H9 (cell line): Measurements from ENCODE around the gene PARVB. TPM values are rescaled to one million over a fixed set of nuclear protein-coding genes. Genes with fewer than 3 reads are reported as not detected.

Source experiments
- DNase-seq: peaks from one replicate; pipeline ENCODE4 v3.0.0-alpha.2; 2017
- H2AFZ ChIP-seq: one replicate; pipeline ENCODE4 v1.6.1; 2013; ENCODE audit warnings: mild to moderate bottlenecking, low read length, control low read depth, moderate library complexity
- H2AK5ac ChIP-seq: 2 replicates; pipeline ENCODE4 v1.6.1; 2013; ENCODE audit warnings: low read length, control low read depth, mixed read lengths; ENCODE audit not compliant: insufficient read length
- H2BK120ac ChIP-seq: one replicate; pipeline ENCODE4 v1.6.1; 2013; ENCODE audit warnings: low read depth, mild to moderate bottlenecking, low read length, control low read depth, inconsistent platforms; ENCODE audit not compliant: poor library complexity, severe bottlenecking
- H2BK12ac ChIP-seq: 2 replicates; pipeline ENCODE4 v1.6.1; 2013; ENCODE audit warnings: low read length, control low read depth, mixed read lengths, low read depth; ENCODE audit not compliant: insufficient read length
- H2BK15ac ChIP-seq: 2 replicates; pipeline ENCODE4 v1.6.1; 2013; ENCODE audit warnings: low read depth, low read length, control low read depth
- H2BK20ac ChIP-seq: one replicate; pipeline ENCODE4 v1.6.1; 2013; ENCODE audit warnings: low read depth, mild to moderate bottlenecking, low read length, control low read depth, inconsistent platforms; ENCODE audit not compliant: poor library complexity, severe bottlenecking
- H2BK5ac ChIP-seq: 2 replicates; pipeline ENCODE4 v1.6.1; 2013; ENCODE audit warnings: low read length, control low read depth, mixed read lengths; ENCODE audit not compliant: insufficient read length
- H3K14ac ChIP-seq: 2 replicates; pipeline ENCODE4 v1.6.1; 2013; ENCODE audit warnings: low read length, control low read depth; ENCODE audit not compliant: insufficient read depth
- H3K18ac ChIP-seq: 2 replicates; pipeline ENCODE4 v1.6.1; 2013; ENCODE audit warnings: low read depth, mild to moderate bottlenecking, mixed read lengths, low read length, control low read depth; ENCODE audit not compliant: insufficient read length
- H3K23ac ChIP-seq: 2 replicates; pipeline ENCODE4 v1.6.1; 2013; ENCODE audit warnings: low read length, control low read depth, mixed read lengths, low read depth; ENCODE audit not compliant: insufficient read length
- H3K23me2 ChIP-seq: 2 replicates; pipeline ENCODE4 v1.6.1; 2013; ENCODE audit warnings: low read depth, mild to moderate bottlenecking, mixed read lengths, low read length, control low read depth; ENCODE audit not compliant: insufficient read length, poor library complexity, severe bottlenecking
- H3K27ac ChIP-seq: 2 replicates; pipeline ENCODE4 v1.5.1; 2013; ENCODE audit warnings: low read length, control low read depth, mixed read lengths, low read depth; ENCODE audit not compliant: insufficient read length
- H3K27me3 ChIP-seq: 2 replicates; pipeline ENCODE4 v1.6.1; 2013; ENCODE audit warnings: low read length, control low read depth, inconsistent platforms; ENCODE audit not compliant: insufficient read depth
- H3K4ac ChIP-seq: 2 replicates; pipeline ENCODE4 v1.6.1; 2013; ENCODE audit warnings: low read depth, mild to moderate bottlenecking, control low read depth, inconsistent platforms, low read length, moderate library complexity
- H3K4me1 ChIP-seq: 2 replicates; pipeline ENCODE4 v1.6.1; 2013; ENCODE audit warnings: low read length, control low read depth, inconsistent platforms; ENCODE audit not compliant: insufficient read depth
- H3K4me2 ChIP-seq: 2 replicates; pipeline ENCODE4 v1.6.1; 2013; ENCODE audit warnings: low read length, control low read depth, mixed read lengths; ENCODE audit not compliant: insufficient read length, insufficient read depth
- H3K56ac ChIP-seq: 2 replicates; pipeline ENCODE4 v1.6.1; 2013; ENCODE audit warnings: low read depth, mild to moderate bottlenecking, mixed read lengths, low read length, control low read depth; ENCODE audit not compliant: insufficient read length
- H3K79me1 ChIP-seq: 2 replicates; pipeline ENCODE4 v1.6.1; 2013; ENCODE audit warnings: low read depth, mild to moderate bottlenecking, moderate library complexity, low read length, control low read depth, inconsistent platforms; ENCODE audit not compliant: insufficient read depth, poor library complexity, severe bottlenecking
- H3K79me2 ChIP-seq: 2 replicates; pipeline ENCODE4 v1.6.1; 2013; ENCODE audit warnings: low read length, control low read depth, inconsistent platforms; ENCODE audit not compliant: insufficient read depth
- H3K9ac ChIP-seq: 2 replicates; pipeline ENCODE4 v1.6.1; 2013; ENCODE audit warnings: low read length, control low read depth, mixed read lengths; ENCODE audit not compliant: insufficient read length; ENCODE audit errors: extremely low read depth
- H3K9me3 ChIP-seq: one replicate; pipeline ENCODE4 v1.6.1; 2013; ENCODE audit warnings: low read depth, low read length, inconsistent platforms; ENCODE audit not compliant: control insufficient read depth
- H3T11ph ChIP-seq: one replicate; pipeline ENCODE4 v1.6.1; 2013; ENCODE audit warnings: mild to moderate bottlenecking, low read length, control low read depth, inconsistent platforms
- H4K20me1 ChIP-seq: one replicate; pipeline ENCODE4 v1.6.1; 2013; ENCODE audit not compliant: control insufficient read depth, insufficient read length, insufficient read depth
- H4K5ac ChIP-seq: 2 replicates; pipeline ENCODE4 v1.6.1; 2013; ENCODE audit warnings: low read depth, mild to moderate bottlenecking, mixed read lengths, low read length, control low read depth; ENCODE audit not compliant: insufficient read length
- H4K8ac ChIP-seq: replicated peaks from 2 replicates; pipeline ENCODE4 v1.6.1; 2013; ENCODE audit warnings: low read length, control low read depth, mixed read lengths, low read depth; ENCODE audit not compliant: insufficient read length
- H4K91ac ChIP-seq: 2 replicates; pipeline ENCODE4 v1.6.1; 2013; ENCODE audit warnings: low read depth, mild to moderate bottlenecking, moderate library complexity, mixed read lengths, low read length, control low read depth; ENCODE audit not compliant: insufficient read length
- H3K27ac Mint-ChIP-seq, 3 experiments: 2 replicates in 2 of 3; 3 replicates in 1 of 3; pipeline ENCODE4 v1.8.0; 2020 to 2021; ENCODE audit warnings: mixed read lengths in 3 of 3, mild to moderate bottlenecking in 1 of 3, moderate library complexity in 1 of 3
- H3K27me3 Mint-ChIP-seq: 2 replicates; pipeline ENCODE4 v1.8.0; 2021; ENCODE audit warnings: low read depth, mild to moderate bottlenecking, moderate library complexity, mixed read lengths
- H3K36me3 Mint-ChIP-seq, 3 experiments: 2 replicates in 2 of 3; 3 replicates in 1 of 3; pipeline ENCODE4 v1.8.0; 2020 to 2021; ENCODE audit warnings: low read depth in 3 of 3, mixed read lengths in 3 of 3; ENCODE audit not compliant: insufficient read depth in 1 of 3
- H3K4me1 Mint-ChIP-seq, 2 experiments: 2 replicates each; pipeline ENCODE4 v1.8.0; 2020; ENCODE audit warnings: mixed read lengths in 2 of 2
- H3K4me3 Mint-ChIP-seq, 2 experiments: 2 replicates in 1 of 2; 3 replicates in 1 of 2; pipeline ENCODE4 v1.8.0; 2020 to 2021; ENCODE audit warnings: mild to moderate bottlenecking in 2 of 2, mixed read lengths in 2 of 2, moderate library complexity in 1 of 2
- H3K9me3 Mint-ChIP-seq, 2 experiments: 2 replicates in 1 of 2; 3 replicates in 1 of 2; pipeline ENCODE4 v1.8.0; 2020; ENCODE audit warnings: mild to moderate bottlenecking in 2 of 2, mixed read lengths in 2 of 2, moderate library complexity in 1 of 2
- WGBS: extraction: QIAGEN DNeasy Blood & Tissue Kit; methylation state at CpG from one replicate; pipeline ENCODE4 v1.1.7; 2013; ENCODE audit warnings: missing lambda C conversion rate, low lambda C conversion rate, mixed read lengths; ENCODE audit not compliant: insufficient read length; ENCODE audit errors: extremely low coverage; 5-methylcytosine and 5-hydroxymethylcytosine counted together
- total RNA-seq: library from RNA; stranded (reverse); gene quantifications from 2 replicates; pipeline ENCODE4 v1.2.1, GENCODE V29; 2021
- TF ChIP-seq, protein P1 (sequence below): fragments of 200-600 bp; sonication (generic); conservative IDR thresholded peaks from 3 replicates; pipeline ENCODE4 v1.8.0; 2021; ENCODE audit warnings: antibody characterized with exemption, mild to moderate bottlenecking

PARVB gene
- total RNA-seq, 1 experiment from 2014 or later = 15.6 TPM

DNA sequence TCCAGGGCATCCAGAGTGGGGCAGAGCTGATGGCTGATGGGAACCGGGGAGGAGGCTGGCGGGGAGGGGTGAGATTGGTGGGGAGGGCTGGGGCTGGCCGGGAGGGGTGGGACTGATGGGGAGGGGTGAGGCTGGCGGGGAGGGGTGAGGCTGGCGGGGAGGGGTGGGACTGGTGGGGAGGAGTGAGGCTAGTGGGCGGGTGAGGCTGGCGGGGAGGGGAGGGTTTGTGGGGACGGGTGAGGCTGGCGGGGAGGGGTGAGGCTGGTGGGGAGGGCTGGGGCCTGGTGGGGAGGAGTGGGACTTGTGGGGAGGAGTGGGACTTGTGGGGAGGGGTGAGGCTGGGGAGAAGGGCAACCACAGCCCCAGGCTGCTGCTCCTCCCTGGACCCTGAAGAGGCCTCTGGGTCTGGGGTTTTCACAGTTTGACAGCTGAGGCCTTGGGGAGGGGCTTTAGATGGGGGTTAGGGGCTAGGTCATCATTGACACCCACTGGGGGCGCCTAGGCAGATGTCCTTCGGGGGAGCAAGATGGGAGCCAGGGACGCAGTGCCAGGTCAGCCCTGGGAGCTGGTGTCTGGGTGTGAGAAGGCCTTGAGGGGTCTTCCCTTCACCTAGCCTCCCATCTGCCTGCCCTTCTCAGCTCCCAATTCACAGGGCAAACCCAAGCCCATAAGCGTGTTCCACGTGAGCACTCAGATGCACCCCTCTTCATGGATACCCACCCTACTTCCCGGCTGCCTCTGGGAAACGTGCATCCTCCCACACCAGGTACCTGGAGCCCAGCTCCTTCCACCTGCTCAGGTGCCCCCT, 183.3 kb downstream of the PARVB start:
- WGBS = no CpG with 5 or more reads among the region's 16 CpGs

More for the DNA sequence above, 183.3 kb downstream of the PARVB start:
- no peak overlapping the region for H3K18ac ChIP-seq
- H2BK5ac ChIP-seq = no peak overlapping the region
- H3K36me3 Mint-ChIP-seq = peaks cover 0 to 3% (median 0%) of the 10 kb centered on the region in 3 experiments; a peak in 2 of 7 replicates
- H3K9me3 ChIP-seq = no peaks in the 10 kb centered on the region
- H3K27me3 Mint-ChIP-seq = peaks cover 18% of the 10 kb centered on the region
- no peak overlapping the region for H2BK15ac ChIP-seq
- H3K9ac ChIP-seq = no peak overlapping the region
- H4K20me1 ChIP-seq = no peaks in the 10 kb centered on the region
- no peak overlapping the region for H2AK5ac ChIP-seq
- H3K4ac ChIP-seq = no peak overlapping the region
- H2BK120ac ChIP-seq = no peak overlapping the region
- H3K4me1 Mint-ChIP-seq = peaks cover 0 to 4% of the 10 kb centered on the region in 2 experiments; a peak in 2 of 4 replicates
- no peak overlapping the region for H3K56ac ChIP-seq
- H3K27ac ChIP-seq = no peak overlapping the region
- no peaks in the 10 kb centered on the region for H3K79me1 ChIP-seq
- H2BK20ac ChIP-seq = no peak overlapping the region
- TF ChIP-seq, protein P1, sequence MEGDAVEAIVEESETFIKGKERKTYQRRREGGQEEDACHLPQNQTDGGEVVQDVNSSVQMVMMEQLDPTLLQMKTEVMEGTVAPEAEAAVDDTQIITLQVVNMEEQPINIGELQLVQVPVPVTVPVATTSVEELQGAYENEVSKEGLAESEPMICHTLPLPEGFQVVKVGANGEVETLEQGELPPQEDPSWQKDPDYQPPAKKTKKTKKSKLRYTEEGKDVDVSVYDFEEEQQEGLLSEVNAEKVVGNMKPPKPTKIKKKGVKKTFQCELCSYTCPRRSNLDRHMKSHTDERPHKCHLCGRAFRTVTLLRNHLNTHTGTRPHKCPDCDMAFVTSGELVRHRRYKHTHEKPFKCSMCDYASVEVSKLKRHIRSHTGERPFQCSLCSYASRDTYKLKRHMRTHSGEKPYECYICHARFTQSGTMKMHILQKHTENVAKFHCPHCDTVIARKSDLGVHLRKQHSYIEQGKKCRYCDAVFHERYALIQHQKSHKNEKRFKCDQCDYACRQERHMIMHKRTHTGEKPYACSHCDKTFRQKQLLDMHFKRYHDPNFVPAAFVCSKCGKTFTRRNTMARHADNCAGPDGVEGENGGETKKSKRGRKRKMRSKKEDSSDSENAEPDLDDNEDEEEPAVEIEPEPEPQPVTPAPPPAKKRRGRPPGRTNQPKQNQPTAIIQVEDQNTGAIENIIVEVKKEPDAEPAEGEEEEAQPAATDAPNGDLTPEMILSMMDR = no peak
- no peaks in the 10 kb centered on the region for H3K23me2 ChIP-seq
- no peaks in the 10 kb centered on the region for H3K79me2 ChIP-seq
- peaks cover 0 to 11% of the 10 kb centered on the region in 2 experiments; a peak in 3 of 5 replicates for H3K9me3 Mint-ChIP-seq
- H4K91ac ChIP-seq = no peak overlapping the region
- DNase-seq = no peak
- no peak overlapping the region for H3K4me3 Mint-ChIP-seq
- H3K27ac Mint-ChIP-seq = no peak overlapping the region
- H3T11ph ChIP-seq = no peak overlapping the region
- no peak overlapping the region for H3K4me2 ChIP-seq
- H3K14ac ChIP-seq = no peak overlapping the region; the same call in 1 of the 2 replicates
- H4K8ac ChIP-seq = no peak overlapping the region
- no peak overlapping the region for H2AFZ ChIP-seq
- H4K5ac ChIP-seq = no peak overlapping the region
- no peak overlapping the region for H2BK12ac ChIP-seq
- no peaks in the 10 kb centered on the region for H3K4me1 ChIP-seq
- H3K27me3 ChIP-seq = no peaks in the 10 kb centered on the region
- no peak overlapping the region for H3K23ac ChIP-seq
